IMR-90 (cell line): ENCODE results near the gene NTM. TPM values are rescaled to one million over a fixed set of nuclear protein-coding genes. Genes with fewer than 3 reads are reported as not detected.

Experiments
- ATAC-seq: fragments of 200-7000 bp; cut with Tn5 transposase; 2 replicates; pipeline ENCODE4 v1.9.1; 2020; ENCODE audit warnings: low read depth, mild to moderate bottlenecking, moderate library complexity
- BruUV-seq: library from RNA; stranded (reverse); fragments of 400-500 nt; replicated peaks from 2 replicates; lab custom pipeline; 2021; lab: Mats Ljungman, UMichigan
- CTCF ChIA-PET: fragments of 300-600 bp; formaldehyde crosslinking; extraction: SDS; loops from one replicate; lab custom pipeline; 2021; ENCODE audit warnings: antibody characterized with exemption; lab: Yijun Ruan, JAX
- POLR2A ChIA-PET: fragments of 300-600 bp; sonication (Branson Sonifier 250); formaldehyde crosslinking; loops from one replicate; lab custom pipeline; 2022; ENCODE audit warnings: antibody characterized with exemption; ENCODE audit not compliant: unreplicated experiment; lab: Charles Lee
- DNase-seq: peaks from one replicate; pipeline ENCODE4 v3.0.0; 2013
- H2AFZ ChIP-seq: replicated peaks from 2 replicates; pipeline ENCODE3; 2013; ENCODE audit warnings: low read length, mild to moderate bottlenecking; ENCODE audit not compliant: poor library complexity
- H2AK5ac ChIP-seq: 2 replicates; pipeline ENCODE4 v1.6.1; 2013; ENCODE audit warnings: low read depth, low read length, inconsistent platforms
- H2AK9ac ChIP-seq: replicated peaks from 2 replicates; pipeline ENCODE3; 2013; ENCODE audit warnings: mild to moderate bottlenecking, low read depth, low read length, moderate library complexity; ENCODE audit not compliant: poor library complexity
- H2BK120ac ChIP-seq: 2 replicates; pipeline ENCODE4 v1.6.1; 2013; ENCODE audit warnings: low read depth, low read length, inconsistent platforms
- H2BK15ac ChIP-seq: 3 replicates; pipeline ENCODE4 v1.6.1; 2013; ENCODE audit warnings: low read depth, low read length, inconsistent platforms
- H2BK20ac ChIP-seq: 2 replicates; pipeline ENCODE4 v1.6.1; 2013; ENCODE audit warnings: low read depth, mild to moderate bottlenecking, inconsistent platforms, low read length, moderate library complexity
- H2BK5ac ChIP-seq: 2 replicates; pipeline ENCODE4 v1.6.1; 2013; ENCODE audit warnings: mild to moderate bottlenecking, low read depth, low read length, inconsistent platforms; ENCODE audit not compliant: poor library complexity, severe bottlenecking
- H3K14ac ChIP-seq: replicated peaks from 2 replicates; pipeline ENCODE4 v1.6.1; 2013; ENCODE audit warnings: low read depth, low read length, inconsistent platforms
- H3K18ac ChIP-seq: 2 replicates; pipeline ENCODE4 v1.6.1; 2013; ENCODE audit warnings: low read depth, low read length, control low read depth
- H3K23ac ChIP-seq: 2 replicates; pipeline ENCODE4 v1.6.1; 2013; ENCODE audit warnings: low read depth, low read length, inconsistent platforms
- H3K27ac ChIP-seq: 2 replicates; pipeline ENCODE4 v1.5.1; 2013; ENCODE audit warnings: mild to moderate bottlenecking, control low read depth, low read length; ENCODE audit not compliant: insufficient read depth
- H3K27me3 ChIP-seq: 2 replicates; pipeline ENCODE4 v1.6.1; 2013; ENCODE audit warnings: low read length; ENCODE audit not compliant: control insufficient read depth, insufficient read depth
- H3K36me3 ChIP-seq: 2 replicates; pipeline ENCODE4 v1.6.1; 2013; ENCODE audit warnings: low read length, mixed read lengths; ENCODE audit not compliant: control insufficient read depth, insufficient read depth
- H3K4ac ChIP-seq: 2 replicates; pipeline ENCODE4 v1.6.1; 2013; ENCODE audit warnings: low read depth, low read length, inconsistent platforms
- H3K4me1 ChIP-seq: 2 replicates; pipeline ENCODE4 v1.6.1; 2013; ENCODE audit warnings: low read length, mixed read lengths; ENCODE audit not compliant: control insufficient read depth, insufficient read depth
- H3K4me2 ChIP-seq: 2 replicates; pipeline ENCODE4 v1.6.1; 2013; ENCODE audit warnings: low read depth, mild to moderate bottlenecking, control low read depth, low read length, moderate library complexity
- H3K4me3 ChIP-seq: 2 replicates; pipeline ENCODE4 v1.5.1; 2013; ENCODE audit warnings: low read depth, mild to moderate bottlenecking, control low read depth, low read length, moderate library complexity; ENCODE audit not compliant: insufficient read depth
- H3K56ac ChIP-seq: 2 replicates; pipeline ENCODE4 v1.6.1; 2013; ENCODE audit warnings: low read length, inconsistent platforms; ENCODE audit not compliant: insufficient read depth; ENCODE audit errors: extremely low read depth
- H3K79me1 ChIP-seq, 2 experiments: 2 replicates each; pipeline ENCODE4 v1.6.1; 2013; ENCODE audit warnings: low read length in 2 of 2, inconsistent platforms in 1 of 2, low read depth in 1 of 2
- H3K9ac ChIP-seq: 2 replicates; pipeline ENCODE4 v1.6.1; 2013; ENCODE audit warnings: low read depth, low read length, control low read depth
- H3K9me1 ChIP-seq: 2 replicates; pipeline ENCODE4 v1.6.1; 2013; ENCODE audit warnings: low read length, inconsistent platforms; ENCODE audit not compliant: insufficient read depth
- H3K9me3 ChIP-seq: 2 replicates; pipeline ENCODE4 v1.6.1; 2013; ENCODE audit warnings: low read length; ENCODE audit not compliant: control insufficient read depth, insufficient read depth
- H4K20me1 ChIP-seq: 2 replicates; pipeline ENCODE4 v1.6.1; 2013; ENCODE audit warnings: low read length, inconsistent platforms; ENCODE audit not compliant: insufficient read depth
- H4K5ac ChIP-seq: 2 replicates; pipeline ENCODE4 v1.6.1; 2013; ENCODE audit warnings: mild to moderate bottlenecking, low read depth, low read length, control low read depth
- H4K8ac ChIP-seq, 2 experiments: 2 replicates each; pipeline ENCODE4 v1.6.1; 2013; ENCODE audit warnings: low read depth in 2 of 2, low read length in 2 of 2, control low read depth in 1 of 2, inconsistent platforms in 1 of 2
- H4K91ac ChIP-seq: 2 replicates; pipeline ENCODE4 v1.6.1; 2013; ENCODE audit warnings: low read depth, low read length, inconsistent platforms; ENCODE audit not compliant: insufficient read depth
- BHLHE40 ChIP-seq: fragments of 150-350 bp; IDR thresholded peaks from 2 replicates; pipeline ENCODE4 v1.6.1; 2016; ENCODE audit warnings: mild to moderate bottlenecking, low read depth, low read length
- CEBPB ChIP-seq: IDR thresholded peaks from 2 replicates; pipeline ENCODE4 v1.6.1; 2012; ENCODE audit warnings: low read depth, low read length, improper control_type of control experiment
- CHD1 ChIP-seq: IDR thresholded peaks from 2 replicates; pipeline ENCODE4 v1.6.1; 2012; ENCODE audit warnings: low read depth, low read length, improper control_type of control experiment
- CTCF ChIP-seq: conservative IDR thresholded peaks from 2 replicates; pipeline ENCODE4 v1.5.1; 2012; ENCODE audit warnings: mild to moderate bottlenecking, low read depth, low read length, improper control_type of control experiment
- ELK1 ChIP-seq: fragments of 150-350 bp; IDR thresholded peaks from 2 replicates; pipeline ENCODE4 v1.6.1; 2016; ENCODE audit warnings: low read depth, mild to moderate bottlenecking, low read length, moderate library complexity, borderline replicate concordance
- FOS ChIP-seq: fragments of 150-350 bp; IDR thresholded peaks from 2 replicates; pipeline ENCODE4 v1.6.1; 2016; ENCODE audit warnings: low read depth, low read length
- MAFK ChIP-seq: IDR thresholded peaks from 2 replicates; pipeline ENCODE4 v1.6.1; 2012; ENCODE audit warnings: low read depth, low read length, improper control_type of control experiment
- MAZ ChIP-seq: IDR thresholded peaks from 2 replicates; pipeline ENCODE4 v1.6.1; 2012; ENCODE audit warnings: low read depth, mild to moderate bottlenecking, low read length, improper control_type of control experiment, moderate library complexity, borderline replicate concordance
- MXI1 ChIP-seq: IDR thresholded peaks from 2 replicates; pipeline ENCODE4 v1.6.1; 2012; ENCODE audit warnings: low read depth, mild to moderate bottlenecking, low read length, moderate library complexity, borderline replicate concordance
- NFE2L2 ChIP-seq: fragments of 150-350 bp; IDR thresholded peaks from 2 replicates; pipeline ENCODE4 v1.6.1; 2016; ENCODE audit warnings: low read depth, mild to moderate bottlenecking, low read length
- POLR2A ChIP-seq: IDR thresholded peaks from 2 replicates; pipeline ENCODE4 v1.6.1; 2012; ENCODE audit warnings: mild to moderate bottlenecking, low read depth, low read length
- RAD21 ChIP-seq: IDR thresholded peaks from 2 replicates; pipeline ENCODE4 v1.6.1; 2012; ENCODE audit warnings: low read length, improper control_type of control experiment
- RCOR1 ChIP-seq: IDR thresholded peaks from 2 replicates; pipeline ENCODE4 v1.6.1; 2012; ENCODE audit warnings: mild to moderate bottlenecking, low read length, improper control_type of control experiment; ENCODE audit not compliant: insufficient replicate concordance
- RFX5 ChIP-seq: IDR thresholded peaks from 2 replicates; pipeline ENCODE4 v1.8.0; 2012; ENCODE audit warnings: low read depth, mild to moderate bottlenecking, low read length, moderate library complexity
- SMC3 ChIP-seq: fragments of 150-350 bp; IDR thresholded peaks from 2 replicates; pipeline ENCODE4 v1.6.1; 2016; ENCODE audit warnings: low read depth, mild to moderate bottlenecking, antibody characterized with exemption, low read length, moderate library complexity
- USF2 ChIP-seq: fragments of 150-350 bp; IDR thresholded peaks from 2 replicates; pipeline ENCODE4 v1.6.1; 2017; ENCODE audit warnings: mild to moderate bottlenecking, antibody characterized with exemption, low read length, low read depth
- WGBS, 2 experiments: methylation state at CpG; one replicate each; pipeline versions ENCODE4 v1.1.5 to v1.1.7; 2013; ENCODE audit warnings: missing lambda C conversion rate in 2 of 2; ENCODE audit not compliant: insufficient read length in 1 of 2; ENCODE audit errors: extremely low coverage in 2 of 2; 5-methylcytosine and 5-hydroxymethylcytosine counted together
- dilution Hi-C: fragments of 300-500 bp; cut with HindIII; formaldehyde crosslinking; loops from one replicate; pipeline ENCODE4 v1.14.3; 2018; ENCODE audit warnings: low sequenced_read_pairs; ENCODE audit not compliant: unreplicated experiment
- in situ Hi-C: fragments of 300-500 bp; cut with MboI; formaldehyde crosslinking; loops from 3 replicates; pipeline ENCODE4 v1.14.3; 2019; ENCODE audit warnings: low sequenced_read_pairs, inconsistent platforms, mixed read lengths
- intact Hi-C: fragments of 100-400 bp; cut with micrococcal nuclease; formaldehyde crosslinking; loops from 2 replicates; pipeline ENCODE4 v1.10.0; 2022
- polyA plus RNA-seq, 3 experiments: library from polyadenylated mRNA; depleted of rRNA; stranded (reverse); fragments of >200 nt; gene quantifications; 2 replicates each; pipeline ENCODE4 v1.2.3, GENCODE V29; 2012; ENCODE audit warnings: low replicate concordance in 1 of 3
- total RNA-seq: library from RNA; depleted of rRNA; stranded (reverse); fragments of >200 nt; gene quantifications from 2 replicates; pipeline ENCODE4 v1.2.3, GENCODE V29; 2012

NTM gene
- total and polyA plus RNA-seq, 2 of the 4 experiments (the other 2 are of a cell fraction) = 19.5 to 25.5 TPM

DNA sequence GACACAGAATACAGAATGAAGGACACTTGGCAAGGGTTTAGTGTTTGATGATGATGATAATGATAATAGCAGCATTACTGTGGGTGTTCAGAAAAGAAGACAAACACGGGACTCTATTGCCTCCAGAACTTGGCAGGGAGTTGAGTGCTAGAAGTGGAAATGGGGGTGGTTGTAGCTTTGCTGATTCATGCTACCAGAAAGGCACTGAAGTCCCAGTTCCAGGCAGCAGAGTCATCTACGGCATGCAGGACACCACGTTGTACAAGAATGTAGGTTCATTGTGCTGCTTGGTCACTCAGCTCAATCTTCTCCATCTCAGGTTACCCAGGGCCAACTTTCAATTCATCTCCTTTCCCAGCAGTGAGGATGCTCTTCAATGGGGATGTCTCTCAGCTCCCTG, 115.7 kb downstream of the NTM start:
- Histone ChIP-seq H2BK15ac (no peak overlapping the region), H3K9ac (no peak overlapping the region), H2BK120ac (no peak overlapping the region), H3K56ac (no peak overlapping the region), H2AK5ac (no peak overlapping the region), H2BK20ac (no peak overlapping the region), H3K23ac (no peak overlapping the region), H4K8ac (no peak overlapping the region), H3K4me1 (no peaks in the 10 kb centered on the region), H3K36me3 (no peaks in the 10 kb centered on the region), H4K5ac (no peak overlapping the region), H3K9me1 (no peaks in the 10 kb centered on the region), H4K20me1 (no peaks in the 10 kb centered on the region), H4K91ac (no peak overlapping the region), H3K27me3 (no peaks in the 10 kb centered on the region; the same call in 1 of the 2 replicates), H3K4me2 (no peak overlapping the region), H3K4ac (no peak overlapping the region), H3K18ac (no peak overlapping the region), H3K27ac (no peak overlapping the region), H2AK9ac (no peak overlapping the region), H2BK5ac (no peak overlapping the region), H3K14ac (no peak overlapping the region), H3K79me1 (no peaks in the 10 kb centered on the region), H3K9me3 (no peaks in the 10 kb centered on the region), H2AFZ (no peak overlapping the region), H3K4me3 (no peak overlapping the region)
- DNase-seq (no peak), ATAC-seq (no peak)
- CTCF ChIA-PET = no interaction called here
- POLR2A ChIA-PET = no interaction called here
- 0% methylated on average over 1 of the region's 3 CpGs; no CpG with 5 or more reads in 1 of the 2 experiments for WGBS, 2 experiments
- BruUV-seq = no TSS peak
- in situ Hi-C loops = no loop called here
- intact Hi-C loops = no loop called here
- dilution Hi-C loops = no loop called here
- TF ChIP-seq RCOR1 (no peak), MXI1 (no peak), BHLHE40 (no peak), CEBPB (no peak), USF2 (no peak), RFX5 (no peak), NFE2L2 (no peak), CTCF (no peak), SMC3 (no peak), MAFK (no peak), CHD1 (no peak), POLR2A (no peak), MAZ (no peak), FOS (no peak), RAD21 (no peak), ELK1 (no peak)
